Ascending aorta (tissue), 2 donors: Measurements from ENCODE around the gene TRIM60. TPM values are rescaled to one million over a fixed set of nuclear protein-coding genes. Genes with fewer than 3 reads are reported as not detected.
"Not testable (repeated sequence)": the region's sequence is repeated elsewhere in the genome, so short reads cannot be mapped to it uniquely, and the experiment has no call there.

Source experiments
- DNase-seq, 2 donors: peaks; one replicate each; pipeline ENCODE4 v3.0.0-alpha.2; 2019; ENCODE audit warnings: low spot score in 2 of 2
- H3K27ac ChIP-seq, 2 donors: fragments of 200-600 bp; sonication (generic); one replicate each; pipeline ENCODE4 v1.5.1; 2016 to 2017; ENCODE audit warnings: mild to moderate bottlenecking in 1 of 2
- H3K27me3 ChIP-seq: fragments of 200-600 bp; sonication (generic); one replicate; pipeline ENCODE4 v1.5.1; 2017
- H3K36me3 ChIP-seq, 2 donors: fragments of 200-600 bp; sonication (generic); one replicate each; pipeline ENCODE4 v1.5.1; 2016
- H3K4me1 ChIP-seq, 2 donors: fragments of 200-600 bp; sonication (generic); one replicate each; pipeline ENCODE4 v1.5.1; 2016 to 2017; ENCODE audit warnings: mild to moderate bottlenecking in 1 of 2
- H3K4me3 ChIP-seq, 2 donors: fragments of 200-600 bp; sonication (generic); one replicate each; pipeline ENCODE4 v1.5.1; 2016 to 2017; ENCODE audit warnings: mild to moderate bottlenecking in 1 of 2
- H3K9me3 ChIP-seq, 2 donors: fragments of 200-600 bp; sonication (generic); one replicate each; pipeline ENCODE4 v1.5.1; 2016
- intact Hi-C: fragments of 100-400 bp; cut with DNase I; formaldehyde crosslinking; loops from one replicate; pipeline ENCODE4 v1.15.1; 2023
- total RNA-seq: library from RNA; depleted of rRNA; stranded (reverse); fragments of >200 nt; gene quantifications from one replicate; pipeline ENCODE4 v1.1.0, GENCODE V29; 2016
- TF ChIP-seq, protein P1 (sequence below), 3 experiments: fragments of 200-600 bp in 2 of 3; fragments of 450-650 bp in 1 of 3; sonication (generic) in 2 of 3; IDR thresholded peaks; one replicate each; pipeline ENCODE4 v1.5.1; 2016 to 2019; ENCODE audit warnings: antibody characterized with exemption in 3 of 3, mild to moderate bottlenecking in 1 of 3, moderate library complexity in 1 of 3

TRIM60 gene
- not detected for total RNA-seq

DNA sequence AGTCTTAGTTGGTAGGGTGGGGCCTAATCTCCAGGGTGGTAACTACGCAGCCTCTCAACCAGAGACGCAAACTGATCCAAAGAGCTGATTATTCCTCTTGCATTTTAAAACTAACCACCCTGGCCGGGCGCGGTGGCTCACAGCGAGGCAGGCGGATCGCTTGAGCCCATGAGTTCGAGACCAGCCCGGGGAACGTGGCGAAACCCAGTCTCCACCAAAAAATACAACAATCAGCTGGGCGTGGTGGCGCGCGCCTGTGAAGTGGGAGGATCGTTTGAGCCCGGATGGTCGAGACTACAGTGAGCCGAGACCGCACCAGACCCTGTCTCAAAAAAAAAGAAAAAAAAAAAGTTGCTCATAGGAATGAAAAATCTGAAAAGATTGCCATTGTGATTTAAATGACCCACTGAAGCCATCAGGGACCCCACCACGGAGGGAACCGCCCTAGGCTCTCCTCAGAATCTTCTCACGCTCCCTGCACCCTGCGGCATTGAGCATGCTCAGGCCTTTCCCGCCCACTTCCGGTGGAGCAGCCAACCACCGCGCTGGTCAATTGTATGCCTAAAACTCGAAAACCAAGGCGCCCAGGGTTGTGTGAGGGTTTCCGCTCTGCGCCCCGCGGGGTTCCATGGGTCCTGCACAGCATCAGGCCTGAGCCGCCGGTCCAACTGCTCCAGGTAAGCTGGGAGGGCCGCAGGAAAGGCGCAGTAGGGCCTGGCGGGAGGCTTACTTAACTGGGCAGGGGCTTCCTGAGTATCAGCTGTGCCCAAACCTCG lies at the start of gene TRIM60:
TSS of gene TRIM60 (plus strand) at position 564 of the 776 bp plus-strand sequence. CDS start 8,074 bp downstream, outside the sequence.
- Histone ChIP-seq H3K4me1 (no peaks in the 10 kb centered on the region), H3K36me3 (no peaks in the 10 kb centered on the region), H3K9me3 (no peaks in the 10 kb centered on the region), H3K27me3 (no peaks in the 10 kb centered on the region), H3K4me3 (no peak within 1 kb of the TSS), H3K27ac (no peak within 1 kb of the TSS)
- DNase-seq = no peak
- TF ChIP-seq, protein P1, sequence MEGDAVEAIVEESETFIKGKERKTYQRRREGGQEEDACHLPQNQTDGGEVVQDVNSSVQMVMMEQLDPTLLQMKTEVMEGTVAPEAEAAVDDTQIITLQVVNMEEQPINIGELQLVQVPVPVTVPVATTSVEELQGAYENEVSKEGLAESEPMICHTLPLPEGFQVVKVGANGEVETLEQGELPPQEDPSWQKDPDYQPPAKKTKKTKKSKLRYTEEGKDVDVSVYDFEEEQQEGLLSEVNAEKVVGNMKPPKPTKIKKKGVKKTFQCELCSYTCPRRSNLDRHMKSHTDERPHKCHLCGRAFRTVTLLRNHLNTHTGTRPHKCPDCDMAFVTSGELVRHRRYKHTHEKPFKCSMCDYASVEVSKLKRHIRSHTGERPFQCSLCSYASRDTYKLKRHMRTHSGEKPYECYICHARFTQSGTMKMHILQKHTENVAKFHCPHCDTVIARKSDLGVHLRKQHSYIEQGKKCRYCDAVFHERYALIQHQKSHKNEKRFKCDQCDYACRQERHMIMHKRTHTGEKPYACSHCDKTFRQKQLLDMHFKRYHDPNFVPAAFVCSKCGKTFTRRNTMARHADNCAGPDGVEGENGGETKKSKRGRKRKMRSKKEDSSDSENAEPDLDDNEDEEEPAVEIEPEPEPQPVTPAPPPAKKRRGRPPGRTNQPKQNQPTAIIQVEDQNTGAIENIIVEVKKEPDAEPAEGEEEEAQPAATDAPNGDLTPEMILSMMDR (IDR thresholded peaks at IDR 0.05) = no peak
- intact Hi-C loops = no loop called here

DNA sequence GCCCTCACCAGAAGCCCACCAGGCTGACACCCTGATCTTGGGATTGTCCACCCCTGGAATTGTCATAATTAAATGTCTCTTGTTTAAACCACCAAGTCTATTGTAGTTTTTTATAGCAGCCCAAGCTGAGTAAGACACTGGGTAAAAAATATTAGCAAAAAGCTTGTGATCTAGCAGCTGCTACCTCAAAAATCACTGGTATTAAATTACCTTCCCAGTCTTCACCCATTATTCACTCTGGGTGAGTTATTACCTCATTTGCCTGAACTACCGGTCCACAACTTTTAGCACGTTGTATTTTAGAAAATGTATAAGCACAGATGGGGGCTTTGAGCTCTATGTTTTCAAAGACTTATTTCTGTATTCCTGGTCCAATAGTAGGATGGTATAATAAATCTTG lies 42.3 kb upstream of the TRIM60 start:
- intact Hi-C loops = no loop called here
- no peak overlapping the region for H3K27ac ChIP-seq
- H3K4me3 ChIP-seq = no peak overlapping the region
- TF ChIP-seq, protein P1 (IDR thresholded peaks at IDR 0.05) = no peak
- no peaks in the 10 kb centered on the region for H3K27me3 ChIP-seq
- no peaks in the 10 kb centered on the region for H3K4me1 ChIP-seq
- no peaks in the 10 kb centered on the region for H3K36me3 ChIP-seq
- no peaks in the 10 kb centered on the region for H3K9me3 ChIP-seq
- DNase-seq = no peak

DNA sequence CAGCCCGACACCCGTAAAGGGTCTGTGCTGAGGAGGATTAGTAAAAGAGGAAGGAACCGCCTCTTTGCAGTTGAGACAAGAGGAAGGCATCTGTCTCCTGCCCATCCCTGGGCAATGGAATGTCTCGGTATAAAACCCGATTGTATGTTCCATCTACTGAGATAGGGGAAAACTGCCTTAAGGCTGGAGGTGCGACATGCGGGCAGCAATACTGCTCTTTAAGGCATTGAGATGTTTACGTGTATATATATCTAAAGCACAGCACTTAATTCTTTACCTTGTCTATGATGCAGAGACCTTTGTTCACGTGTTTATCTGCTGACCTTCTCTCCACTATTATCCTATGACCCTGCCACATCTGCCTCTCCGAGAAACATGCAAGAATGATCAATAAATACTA lies 41.0 kb upstream of the TRIM60 start:
- H3K36me3 ChIP-seq, DNase-seq, H3K27me3 ChIP-seq, H3K9me3 ChIP-seq, H3K27ac ChIP-seq, intact Hi-C loops, H3K4me1 ChIP-seq, H3K4me3 ChIP-seq: not testable (repeated sequence)

DNA sequence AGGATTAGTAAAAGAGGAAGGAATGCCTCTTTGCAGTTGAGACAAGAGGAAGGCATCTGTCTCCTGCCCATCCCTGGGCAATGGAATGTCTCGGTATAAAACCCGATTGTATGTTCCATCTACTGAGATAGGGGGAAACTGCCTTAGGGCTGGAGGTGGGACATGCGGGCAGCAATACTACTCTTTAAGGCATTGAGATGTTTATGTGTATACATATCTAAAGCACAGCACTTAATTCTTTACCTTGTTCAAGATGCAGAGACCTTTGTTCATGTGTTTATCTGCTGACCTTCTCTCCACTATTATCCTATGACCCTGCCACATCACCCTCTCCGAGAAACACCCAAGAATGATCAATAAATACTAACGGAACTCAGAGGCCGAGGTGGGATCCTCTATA lies 35.7 kb upstream of the TRIM60 start:
- H3K36me3 ChIP-seq, H3K4me1 ChIP-seq, intact Hi-C loops, H3K27me3 ChIP-seq, H3K4me3 ChIP-seq, DNase-seq, H3K9me3 ChIP-seq, H3K27ac ChIP-seq: not testable (repeated sequence)

DNA sequence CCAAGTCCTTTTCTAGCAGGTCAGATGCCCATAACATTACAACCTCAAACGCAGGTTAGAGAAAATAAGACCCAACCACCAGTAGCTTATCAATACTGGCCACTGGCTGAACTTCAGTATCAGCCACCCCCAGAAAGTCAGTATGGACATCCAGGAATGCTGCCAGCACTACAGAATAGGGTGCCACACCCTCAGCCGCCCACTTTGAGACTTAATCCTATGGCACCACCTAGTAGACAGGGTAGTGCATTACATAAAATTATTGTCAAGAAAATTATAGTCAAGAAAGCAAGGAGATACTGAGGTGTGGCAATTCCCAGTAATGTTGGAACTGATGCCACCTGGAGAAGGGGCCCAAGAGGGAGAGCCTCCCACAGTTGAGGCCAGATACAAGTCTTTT lies 34.5 kb upstream of the TRIM60 start:
- no peaks in the 10 kb centered on the region for H3K4me1 ChIP-seq

DNA sequence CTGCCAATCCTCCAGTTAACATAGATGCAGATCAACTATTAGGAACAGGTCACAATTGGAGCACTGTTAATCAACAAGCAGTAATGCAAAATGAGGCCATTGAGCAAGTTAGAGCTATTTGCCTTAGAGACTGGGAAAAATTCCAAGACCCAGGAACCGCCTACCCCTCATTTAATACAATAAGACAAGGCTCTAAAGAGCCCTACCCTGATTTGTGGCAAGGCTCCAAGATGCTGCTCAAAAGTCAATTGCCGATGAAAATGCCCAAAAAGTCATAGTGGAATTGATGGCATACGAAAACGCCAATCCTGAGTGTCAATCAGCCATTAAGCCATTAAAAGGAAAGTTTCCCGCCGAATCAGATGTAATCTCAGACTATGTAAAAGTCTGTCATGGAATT lies 33.9 kb upstream of the TRIM60 start:
- H3K9me3 ChIP-seq = no peaks in the 10 kb centered on the region
- DNase-seq = no peak
- no peak overlapping the region for H3K27ac ChIP-seq
- no peak overlapping the region for H3K4me3 ChIP-seq
- TF ChIP-seq, protein P1 (IDR thresholded peaks at IDR 0.05) = no peak
- intact Hi-C loops = no loop called here
- no peaks in the 10 kb centered on the region for H3K36me3 ChIP-seq
- H3K27me3 ChIP-seq = no peaks in the 10 kb centered on the region
- H3K4me1 ChIP-seq = no peaks in the 10 kb centered on the region

More for the DNA sequence above, 34.5 kb upstream of the TRIM60 start:
- intact Hi-C loops = no loop called here
- H3K27ac ChIP-seq = no peak overlapping the region
- no peaks in the 10 kb centered on the region for H3K9me3 ChIP-seq
- DNase-seq = no peak
- TF ChIP-seq, protein P1 (IDR thresholded peaks at IDR 0.05) = no peak
- H3K36me3 ChIP-seq = no peaks in the 10 kb centered on the region
- H3K4me3 ChIP-seq = no peak overlapping the region
- no peaks in the 10 kb centered on the region for H3K27me3 ChIP-seq

DNA sequence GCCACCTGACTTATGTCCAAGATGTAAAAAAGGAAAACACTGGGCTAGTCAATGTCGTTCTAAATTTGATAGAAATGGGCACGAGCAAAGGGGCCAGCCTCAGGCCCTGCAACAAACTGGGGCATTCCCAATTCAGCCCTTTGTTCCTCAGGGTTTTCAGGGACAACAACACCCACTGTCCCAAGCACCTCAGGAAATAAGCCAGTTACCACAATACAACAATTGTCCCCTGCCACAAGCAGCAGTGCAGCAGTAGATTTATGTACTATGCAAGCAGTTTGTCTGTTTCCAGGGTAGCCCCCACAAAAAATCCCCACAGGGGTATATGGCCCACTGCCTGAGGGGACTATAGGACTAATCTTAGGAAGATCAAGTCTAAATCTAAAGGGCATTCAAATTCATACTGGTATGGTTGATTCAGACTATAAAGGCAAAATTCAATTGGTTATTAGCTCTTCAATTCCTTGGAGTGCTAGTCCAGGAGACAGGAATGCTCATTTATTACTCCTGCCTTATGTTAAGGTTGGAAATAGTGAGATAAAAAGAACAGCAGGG lies 33.2 kb upstream of the TRIM60 start:
- H3K36me3 ChIP-seq, DNase-seq, H3K27me3 ChIP-seq, intact Hi-C loops, H3K4me3 ChIP-seq, H3K4me1 ChIP-seq, H3K9me3 ChIP-seq, H3K27ac ChIP-seq: not testable (repeated sequence)

DNA sequence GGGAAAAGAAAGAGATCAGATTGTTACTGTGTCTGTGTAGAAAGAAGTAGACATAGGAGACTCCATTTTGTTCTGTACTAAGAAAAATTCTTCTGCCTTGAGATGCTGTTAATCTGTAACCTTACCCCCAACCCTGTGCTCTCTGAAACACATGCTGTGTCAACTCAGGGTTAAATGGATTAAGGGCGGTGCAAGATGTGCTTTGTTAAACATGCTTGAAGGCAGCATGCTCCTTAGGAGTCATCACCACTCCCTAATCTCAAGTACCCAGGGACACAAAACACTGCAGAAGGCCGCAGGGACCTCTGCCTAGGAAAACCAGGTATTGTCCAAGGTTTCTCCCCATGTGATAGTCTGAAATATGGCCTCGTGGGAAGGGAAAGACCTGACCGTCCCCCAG lies 29.8 kb upstream of the TRIM60 start:
- DNase-seq, H3K9me3 ChIP-seq, H3K4me3 ChIP-seq, intact Hi-C loops, H3K27me3 ChIP-seq, H3K36me3 ChIP-seq, H3K27ac ChIP-seq, H3K4me1 ChIP-seq: not testable (repeated sequence)
